ENCODE measurements around the gene FCN3.

GRCh38 chr1:27349784-27350662, 24.6 kb downstream of the FCN3 start:
- TF ChIP-seq CTCF (IDR thresholded peaks at IDR 0.05) (peak in 1 of 6 experiments; percentile 1), POLR2A (IDR thresholded peaks at IDR 0.05) (peak in 1 of 4 donors; percentile 13)
